ENCODE results near the gene EEFSEC.

- TF ChIP-seq EZH2 (IDR thresholded peaks at IDR 0.05; ENCODE audit: insufficient read depth, poor library complexity, severe bottlenecking), result no peak
- TF ChIP-seq EZH2phosphoT487 (IDR thresholded peaks at IDR 0.05; ENCODE audit: insufficient read depth, low read depth), result no peak
These were observed 194.0 kb downstream of the EEFSEC start for GRCh38 chr3:128347282-128347681.

Data from GM23248 (cell line).